GM18517 (cell line): ENCODE results near the gene EPN2.

Experiments used
- ATAC-seq: cut with Tn5 transposase; IDR thresholded peaks from one replicate; pipeline ENCODE4 v1.9.1; 2021; ENCODE audit warnings: mild to moderate bottlenecking, moderate library complexity; ENCODE audit not compliant: unreplicated experiment

The EPN2 gene

GRCh38 chr17:19328441-19329061 is 91.4 kb downstream of the EPN2 start:
- ATAC-seq, result no peak

GRCh38 chr17:19329136-19329535 is 92.0 kb downstream of the EPN2 start:
- ATAC-seq, result no peak

GRCh38 chr17:19329839-19330238 is 92.7 kb downstream of the EPN2 start:
- no peak for ATAC-seq

- no peak for ATAC-seq
Measured at GRCh38 chr17:19330271-19330670, 93.1 kb downstream of the EPN2 start.

GRCh38 chr17:19331134-19331533 is 94.0 kb downstream of the EPN2 start:
- no peak for ATAC-seq

- ATAC-seq, result no peak
Measured at GRCh38 chr17:19331543-19332245, 94.5 kb downstream of the EPN2 start.

GRCh38 chr17:19332371-19333131 is 95.4 kb downstream of the EPN2 start:
- no peak for ATAC-seq

GRCh38 chr17:19333132-19333440 is 95.9 kb downstream of the EPN2 start:
- ATAC-seq, result no peak

- ATAC-seq, result no peak
Measured at GRCh38 chr17:19333736-19334290, 96.6 kb downstream of the EPN2 start.

GRCh38 chr17:19334331-19334730 is 97.2 kb downstream of the EPN2 start:
- no peak for ATAC-seq

- no peak for ATAC-seq
Measured at GRCh38 chr17:19335951-19336631, 98.9 kb downstream of the EPN2 start.

GRCh38 chr17:19336938-19337711 is 100.0 kb downstream of the EPN2 start:
- no peak for ATAC-seq

- no peak for ATAC-seq
Measured at GRCh38 chr17:19337712-19338023, 100.5 kb downstream of the EPN2 start.

- ATAC-seq, result peak; percentile 59
Measured at GRCh38 chr17:19338031-19338990, 101.1 kb downstream of the EPN2 start.

- ATAC-seq, result no peak
Measured at GRCh38 chr17:19339341-19339815, 102.2 kb downstream of the EPN2 start.

- ATAC-seq, result no peak
Measured at GRCh38 chr17:19341211-19341631, 104.1 kb downstream of the EPN2 start.

GRCh38 chr17:19341641-19342610 is 104.8 kb downstream of the EPN2 start:
- ATAC-seq, result no peak

- no peak for ATAC-seq
Measured at GRCh38 chr17:19342611-19343255, 105.6 kb downstream of the EPN2 start.
